CD4-positive, alpha-beta T cell treated with Interleukin-12 subunit alpha and Interleukin-12 subunit beta, for 1 hour (primary cell): ENCODE data around the gene ARL10.

Experiments used
- DNase-seq: peaks from one replicate; pipeline ENCODE4 v3.0.0-alpha.2; 2020

The ARL10 gene, protein sequence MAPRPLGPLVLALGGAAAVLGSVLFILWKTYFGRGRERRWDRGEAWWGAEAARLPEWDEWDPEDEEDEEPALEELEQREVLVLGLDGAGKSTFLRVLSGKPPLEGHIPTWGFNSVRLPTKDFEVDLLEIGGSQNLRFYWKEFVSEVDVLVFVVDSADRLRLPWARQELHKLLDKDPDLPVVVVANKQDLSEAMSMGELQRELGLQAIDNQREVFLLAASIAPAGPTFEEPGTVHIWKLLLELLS

DNA sequence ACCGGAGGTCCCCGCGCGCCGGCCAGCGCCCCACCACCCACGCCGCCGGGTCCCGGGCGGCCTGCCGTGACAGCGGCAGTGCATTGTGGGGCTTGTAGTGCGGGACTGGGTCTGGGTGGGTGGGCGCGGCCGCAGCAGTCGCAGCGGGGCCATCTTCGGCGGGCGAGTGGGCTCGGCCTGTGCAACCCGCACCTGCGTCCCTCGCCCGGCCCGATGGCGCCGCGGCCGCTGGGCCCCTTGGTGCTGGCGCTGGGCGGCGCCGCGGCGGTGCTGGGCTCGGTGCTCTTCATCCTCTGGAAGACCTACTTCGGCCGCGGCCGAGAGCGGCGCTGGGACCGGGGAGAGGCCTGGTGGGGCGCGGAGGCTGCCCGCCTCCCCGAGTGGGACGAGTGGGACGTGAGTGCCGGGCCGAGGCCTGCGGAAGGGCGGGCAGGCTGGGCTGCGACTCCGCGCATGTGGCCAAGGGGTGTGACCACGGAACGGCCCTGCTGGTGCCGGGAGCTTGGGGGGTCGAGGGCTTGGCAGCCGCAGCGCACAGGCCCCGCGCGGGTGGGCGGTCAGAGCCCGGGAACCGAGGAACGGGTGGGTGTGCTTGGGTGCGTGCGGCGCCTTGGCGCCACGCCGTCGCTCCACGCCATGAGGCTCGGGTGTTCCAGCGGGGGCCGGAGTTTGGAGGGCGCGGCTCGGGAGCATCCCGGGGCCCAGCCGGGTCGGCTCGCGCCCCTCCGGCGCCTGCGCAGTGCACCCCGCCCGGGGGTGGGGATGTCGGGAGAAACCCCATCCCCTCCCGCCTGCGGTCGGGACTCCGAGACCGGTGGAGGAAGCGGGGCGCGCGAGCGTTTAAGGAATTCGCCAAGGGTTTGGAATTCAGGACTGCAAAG is at the start of gene ARL10:
TSS of gene ARL10 (plus strand) at position 137 of the 881 bp plus-strand sequence. CDS start at position 214, 77 bp downstream.
- DNase-seq: peak; percentile 54

DNA sequence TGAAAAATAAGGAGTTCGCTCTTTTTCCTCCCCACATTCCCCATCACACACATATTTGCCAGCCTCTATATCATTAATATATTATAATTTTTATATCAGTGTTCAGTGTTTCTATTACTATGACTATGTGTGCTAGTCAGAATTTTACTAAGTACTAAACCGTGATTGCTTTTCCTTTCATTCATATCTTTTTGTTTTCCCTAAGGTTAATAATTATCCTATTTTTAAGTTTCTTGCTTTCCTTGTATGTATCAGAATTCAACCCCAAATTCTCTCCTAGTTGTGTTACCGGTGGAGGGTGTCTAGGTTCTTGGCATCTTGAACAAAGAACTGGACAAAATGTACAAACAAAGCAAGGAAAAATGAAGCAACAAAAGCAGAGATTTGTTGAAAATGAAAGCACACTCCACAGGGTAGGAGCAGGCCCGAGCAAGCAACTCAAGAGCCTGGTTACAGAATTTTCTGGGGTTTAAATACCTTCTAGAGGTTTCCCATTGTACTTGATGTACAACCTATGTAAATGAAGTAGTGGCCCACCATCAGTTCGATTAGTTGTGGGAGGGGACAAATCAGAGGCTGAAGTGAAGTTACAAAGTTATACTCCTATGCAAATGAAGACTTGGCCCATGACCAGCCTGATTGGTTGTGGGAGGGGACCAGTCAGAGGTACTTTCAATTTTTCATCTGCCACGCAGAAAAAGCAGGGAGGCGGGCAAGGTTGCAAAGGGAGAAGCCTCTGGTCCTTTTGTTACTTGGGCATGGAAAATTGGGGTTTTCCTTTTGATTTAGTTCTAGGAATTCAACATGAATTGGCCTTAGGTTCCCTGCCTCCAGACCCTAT is 47.5 kb upstream of the ARL10 start:
- no peak for DNase-seq

DNA sequence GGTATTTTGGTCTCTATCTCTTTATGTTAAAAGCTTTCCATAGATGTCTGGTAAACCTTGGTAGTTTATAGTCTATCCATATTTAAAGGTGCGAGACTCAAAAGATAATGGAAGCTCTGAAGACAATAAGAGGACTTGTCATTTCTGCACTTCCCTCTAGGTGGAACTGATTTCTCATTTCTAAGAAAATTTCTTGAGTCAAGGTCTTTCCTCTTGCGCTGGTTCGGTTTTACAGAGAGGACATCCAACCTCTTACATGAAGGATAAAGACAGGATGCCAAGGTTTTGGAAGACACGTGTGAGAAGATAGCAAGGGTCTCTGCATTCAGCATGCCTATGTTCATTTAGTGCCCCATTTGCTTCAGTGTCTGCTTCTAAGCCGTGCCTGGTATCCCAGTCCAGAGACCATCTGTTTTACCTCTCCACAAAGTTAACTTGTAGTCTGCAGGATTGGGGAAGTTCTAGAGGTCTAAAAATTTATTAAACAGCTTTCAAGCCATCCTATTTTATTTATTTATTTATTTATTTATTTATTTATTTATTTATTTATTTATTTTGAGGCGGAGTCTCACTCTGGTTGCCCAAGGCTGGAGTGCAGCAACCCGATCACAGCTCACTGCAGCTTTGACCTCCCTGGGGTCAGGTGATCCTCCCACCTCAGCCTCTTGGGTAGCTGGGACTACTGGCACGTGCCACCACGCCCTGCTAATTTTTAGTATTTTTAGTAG is 45.3 kb upstream of the ARL10 start:
- no peak for DNase-seq

DNA sequence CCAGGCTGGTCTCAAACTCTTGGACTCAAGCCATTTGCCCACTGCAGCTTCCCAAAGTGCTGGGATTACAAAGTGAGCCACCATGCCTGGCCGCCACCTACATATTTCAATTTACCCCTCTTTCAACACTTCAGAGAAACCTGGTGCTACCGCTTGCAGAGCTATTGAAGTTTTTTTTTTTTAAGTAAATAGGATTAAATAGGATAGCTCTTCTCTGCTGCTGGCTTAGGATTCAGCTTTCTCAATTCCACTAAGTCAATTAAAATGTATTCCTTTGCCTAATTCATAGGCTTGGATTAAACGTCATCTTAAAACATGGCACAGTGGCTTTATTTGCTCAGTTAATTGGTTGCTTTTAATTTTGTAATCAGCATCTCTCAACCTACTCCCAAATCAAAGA is 44.7 kb upstream of the ARL10 start:
- DNase-seq: no peak

DNA sequence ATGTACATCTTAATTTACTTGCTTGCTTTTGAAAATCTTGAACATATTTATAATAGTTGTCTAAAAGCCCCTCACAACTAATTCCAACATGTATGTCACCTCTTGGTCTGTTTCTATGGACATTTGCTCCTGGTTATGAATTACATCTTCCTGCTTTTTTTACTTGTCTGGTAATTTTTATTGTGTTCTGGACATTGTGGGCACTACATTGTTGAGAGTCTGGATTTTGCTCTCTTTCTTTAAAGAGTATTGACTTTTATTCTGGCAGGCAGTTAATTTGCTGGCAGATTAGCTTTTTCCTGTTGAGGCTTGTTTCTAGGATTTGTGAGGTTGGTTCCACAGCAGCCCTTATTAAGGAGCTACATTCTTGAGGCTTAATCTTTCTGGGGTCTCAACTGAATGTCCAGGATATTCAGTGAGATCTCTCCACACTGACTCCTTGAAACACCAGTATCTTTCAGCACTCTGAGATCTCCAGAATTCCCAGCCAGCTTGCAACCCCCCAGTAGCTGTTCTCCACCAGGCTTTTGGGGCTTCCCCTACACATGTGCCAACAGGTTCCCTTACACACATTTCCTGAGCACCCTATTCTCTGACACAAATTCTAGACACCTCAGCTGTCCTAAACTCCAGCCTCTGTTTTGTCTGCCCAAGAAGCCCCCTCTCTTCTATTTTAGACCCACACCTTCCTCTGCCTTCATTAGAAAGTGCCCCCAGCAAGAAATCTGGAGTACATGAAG is 31.1 kb upstream of the ARL10 start:
- DNase-seq: no peak

DNA sequence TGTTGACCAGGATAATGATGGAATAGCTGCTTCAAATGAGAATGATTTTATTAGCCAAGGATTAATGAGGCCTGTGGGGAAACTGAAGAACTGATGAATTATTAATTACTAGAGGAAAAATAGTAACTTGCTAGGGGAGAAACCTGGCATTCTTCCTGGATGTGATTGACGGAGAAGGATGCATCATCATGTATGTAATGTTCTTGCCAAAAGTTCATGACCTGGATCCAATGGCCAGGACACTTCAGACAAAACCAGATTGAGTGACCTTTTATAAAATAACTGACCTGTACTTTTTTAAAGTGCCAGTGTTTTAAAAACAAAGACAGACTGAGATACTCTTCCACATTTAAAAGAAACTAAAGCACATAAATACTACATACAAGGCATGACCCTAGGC is 27.4 kb upstream of the ARL10 start:
- DNase-seq: no peak

DNA sequence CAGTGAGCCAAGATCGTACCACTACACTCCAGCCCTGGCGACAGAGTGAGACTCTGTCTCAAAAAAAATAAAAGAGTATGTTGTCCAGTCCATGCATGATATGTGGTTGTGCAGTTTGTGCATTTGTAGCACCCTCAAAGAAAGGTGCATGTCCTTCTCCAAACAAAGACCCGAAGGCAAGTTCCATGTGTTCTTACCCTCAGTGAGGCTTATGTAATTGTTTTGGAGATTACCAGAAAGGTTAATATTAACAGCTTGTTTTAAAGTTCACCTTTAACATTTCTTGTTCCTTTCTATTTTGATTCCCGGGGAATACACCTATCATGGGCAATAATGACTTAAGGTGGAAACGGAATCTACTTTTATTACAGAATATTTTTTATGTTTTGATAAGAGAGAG is 26.0 kb upstream of the ARL10 start:
- no peak for DNase-seq

DNA sequence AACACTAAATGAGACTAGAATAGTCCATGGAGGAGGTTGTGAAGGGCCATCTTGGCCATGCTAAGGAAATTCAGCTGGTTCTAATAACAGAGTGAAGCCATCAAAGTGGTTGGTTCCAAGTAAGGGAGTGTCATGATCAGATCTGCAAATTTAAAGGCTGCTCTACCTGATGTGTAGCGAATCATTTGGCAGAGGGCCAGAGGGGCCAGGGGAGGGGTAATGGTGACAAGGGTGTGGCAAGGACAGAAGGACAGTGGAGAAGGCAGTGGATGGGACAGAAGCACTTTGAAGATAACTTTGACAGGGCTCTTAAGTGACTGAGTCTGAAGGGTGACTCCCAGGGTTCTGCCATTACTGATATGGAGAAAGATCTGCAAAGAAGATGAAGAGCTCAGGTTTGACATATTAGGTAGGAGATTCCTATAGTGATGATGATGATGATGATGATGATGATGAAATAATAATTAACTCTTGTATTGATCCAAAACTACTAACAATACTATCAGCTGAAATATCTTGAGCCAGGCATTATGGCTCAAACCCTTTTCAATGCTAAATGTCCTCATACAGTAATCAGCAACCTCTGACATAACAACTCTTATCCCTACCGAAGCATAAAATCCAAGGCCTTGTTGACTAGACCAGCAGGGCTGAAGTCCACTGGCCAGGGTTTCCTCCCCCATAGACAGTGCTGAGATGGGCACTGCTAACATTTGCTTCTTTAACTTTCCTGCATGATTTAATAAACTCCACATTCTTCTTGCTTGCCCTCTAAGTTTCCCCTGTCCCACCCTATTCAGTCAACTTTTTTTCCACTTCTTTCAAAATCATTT is 23.7 kb upstream of the ARL10 start:
- DNase-seq: no peak

DNA sequence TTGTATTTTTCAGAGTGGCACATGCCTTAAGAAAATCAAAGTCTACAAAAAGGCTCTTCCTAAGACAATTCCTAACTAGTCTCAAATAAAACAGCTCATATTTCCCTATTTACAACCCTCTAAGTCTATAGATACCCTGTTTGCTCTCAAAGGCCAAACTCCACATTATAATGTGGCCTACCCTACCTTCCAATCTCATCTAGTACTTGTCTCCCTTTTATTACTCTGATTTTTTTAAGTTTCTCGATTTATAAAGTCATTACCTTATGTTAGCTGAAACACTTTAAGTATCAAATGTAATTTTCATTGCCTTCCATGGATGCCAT is 23.2 kb upstream of the ARL10 start:
- DNase-seq: no peak

DNA sequence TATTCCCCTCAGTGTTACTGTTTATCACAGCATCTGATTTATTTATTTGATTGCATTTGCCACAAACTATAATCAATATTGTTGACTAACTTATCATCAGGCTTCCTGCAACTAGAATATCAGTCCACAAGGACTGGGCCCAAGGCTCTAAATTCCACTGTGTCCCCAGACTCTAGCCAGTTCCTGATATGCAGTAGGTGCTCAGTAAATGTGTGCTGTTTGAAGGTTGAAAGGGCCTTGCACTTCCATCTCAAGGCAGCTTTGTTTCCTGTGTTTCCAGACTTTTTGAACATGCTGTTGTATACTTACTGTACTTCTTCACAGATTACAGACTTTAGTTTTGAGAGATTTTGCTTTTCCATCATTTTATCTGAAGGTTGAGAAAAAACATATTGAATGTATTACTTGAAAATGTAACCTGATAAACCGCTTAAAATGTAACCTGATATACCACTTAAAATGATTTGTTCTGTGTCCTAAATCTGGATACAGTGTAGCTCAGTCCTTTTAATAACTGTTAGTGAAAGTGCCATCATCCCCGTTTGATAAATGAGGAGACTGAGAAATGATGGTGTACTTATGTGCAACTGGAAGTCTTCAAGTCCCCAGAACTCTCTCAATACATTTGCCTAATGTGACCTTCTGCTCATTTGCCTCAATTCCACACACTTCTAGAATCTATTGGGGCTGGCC is 22.4 kb upstream of the ARL10 start:
- no peak for DNase-seq

DNA sequence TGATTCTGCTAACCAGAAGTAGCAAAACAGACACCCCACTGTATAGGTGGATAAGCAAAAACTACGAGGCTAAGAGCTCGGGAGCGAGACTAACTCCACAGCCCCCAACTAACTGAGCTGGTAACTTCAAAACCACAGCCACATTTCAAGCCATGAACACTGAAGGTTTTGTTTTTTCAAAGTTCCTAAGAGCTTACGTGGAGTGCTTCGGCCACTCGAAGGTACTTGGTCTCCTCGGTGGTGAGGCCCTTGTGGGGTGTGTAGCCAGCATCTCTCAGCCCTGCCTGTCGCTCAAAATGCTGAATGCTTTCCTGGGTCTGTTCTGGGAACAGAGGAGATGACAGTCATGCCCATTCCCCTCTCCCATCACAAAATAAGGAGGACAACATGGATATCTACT is 14.9 kb upstream of the ARL10 start:
- DNase-seq: no peak

DNA sequence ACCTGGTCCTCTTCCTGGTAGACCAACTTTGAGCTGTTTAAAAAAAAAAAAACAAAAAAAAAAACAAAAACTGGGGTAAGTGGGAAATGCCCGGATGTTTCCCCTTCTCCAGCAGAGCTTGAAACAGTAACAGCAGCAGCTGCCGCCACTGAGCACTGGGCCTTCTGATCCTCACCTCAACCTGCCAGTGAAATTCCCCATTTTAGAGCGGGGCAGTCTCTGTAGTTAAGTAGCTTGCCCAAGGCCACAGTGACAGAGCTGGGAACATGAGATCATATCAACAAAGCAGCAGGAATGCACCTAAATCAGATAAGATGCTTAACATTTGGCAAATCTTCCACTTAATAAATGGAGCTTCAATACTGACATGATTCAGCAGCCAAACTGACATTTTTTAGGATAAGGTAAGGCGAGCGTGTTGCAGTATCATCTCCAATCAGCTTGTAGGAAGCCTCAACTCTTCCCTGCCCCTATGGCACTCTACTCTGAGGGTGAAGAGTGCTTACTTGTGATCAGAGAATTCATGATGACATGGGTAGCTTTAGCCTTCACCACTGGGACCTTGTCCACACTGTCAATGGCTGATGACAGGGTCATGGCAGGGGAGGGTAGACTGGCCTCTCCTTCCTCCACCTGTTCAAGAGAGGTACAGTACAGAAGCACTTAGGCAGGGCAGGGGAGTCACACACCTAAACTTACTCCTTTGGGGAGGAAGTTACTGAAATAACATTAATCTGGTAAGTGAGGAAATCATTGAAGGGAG is 13.0 kb upstream of the ARL10 start:
- DNase-seq: no peak

DNA sequence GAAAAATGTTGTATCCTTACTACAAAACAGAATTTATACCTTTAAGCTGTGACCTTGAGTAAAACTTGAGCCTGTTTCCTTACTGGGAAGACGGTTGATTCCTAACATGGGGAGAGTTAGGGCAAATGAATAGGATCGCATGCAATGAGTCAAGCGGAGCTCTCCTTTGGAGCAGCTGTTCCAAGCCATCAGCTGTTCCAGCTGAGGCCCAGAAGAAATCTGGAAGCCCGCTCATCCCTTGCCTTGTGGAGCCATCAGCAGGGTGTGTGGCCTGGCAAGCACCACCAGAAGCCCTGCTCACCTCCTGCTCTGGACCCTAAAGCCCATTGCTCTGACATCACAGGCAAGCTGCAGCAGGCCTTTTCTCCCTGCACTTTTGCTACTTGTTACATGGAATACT is 11.8 kb upstream of the ARL10 start:
- no peak for DNase-seq

DNA sequence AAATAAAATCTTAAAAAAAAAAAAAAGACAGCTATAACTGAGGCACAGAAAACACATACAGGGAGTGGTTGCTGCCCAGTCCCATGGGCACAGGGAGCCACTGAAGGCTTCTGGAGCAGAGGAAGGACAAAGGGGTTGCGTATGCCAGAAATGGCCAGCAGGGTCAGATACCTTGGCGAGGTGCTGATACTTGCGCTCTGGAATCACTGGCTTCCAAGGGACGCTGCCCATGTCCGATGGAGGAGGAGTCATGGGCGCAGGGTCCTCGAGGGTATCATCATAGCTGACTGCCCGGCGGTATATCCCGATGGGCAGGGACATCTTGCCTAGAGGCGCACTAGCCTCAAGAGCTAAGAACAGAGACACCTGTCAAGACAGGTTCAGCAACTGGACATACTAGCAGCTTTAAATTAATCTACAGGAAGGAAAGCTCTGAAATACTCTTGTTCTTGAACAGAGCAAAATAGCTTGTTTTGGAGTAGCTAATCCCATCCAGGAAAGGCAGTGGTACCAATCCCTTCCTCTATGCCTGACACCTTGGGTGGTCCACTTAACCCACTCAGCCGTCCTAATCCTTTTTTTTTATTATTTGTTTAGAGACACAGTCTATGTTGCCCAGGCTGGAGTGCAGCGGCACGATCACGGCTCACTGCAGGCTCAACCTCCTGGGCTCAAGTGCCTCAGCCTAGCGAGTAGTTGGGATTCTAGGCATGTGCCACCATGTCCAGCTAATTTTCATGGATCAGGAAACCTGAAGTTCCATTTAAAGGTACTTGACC is 9.7 kb upstream of the ARL10 start:
- no peak for DNase-seq

DNA sequence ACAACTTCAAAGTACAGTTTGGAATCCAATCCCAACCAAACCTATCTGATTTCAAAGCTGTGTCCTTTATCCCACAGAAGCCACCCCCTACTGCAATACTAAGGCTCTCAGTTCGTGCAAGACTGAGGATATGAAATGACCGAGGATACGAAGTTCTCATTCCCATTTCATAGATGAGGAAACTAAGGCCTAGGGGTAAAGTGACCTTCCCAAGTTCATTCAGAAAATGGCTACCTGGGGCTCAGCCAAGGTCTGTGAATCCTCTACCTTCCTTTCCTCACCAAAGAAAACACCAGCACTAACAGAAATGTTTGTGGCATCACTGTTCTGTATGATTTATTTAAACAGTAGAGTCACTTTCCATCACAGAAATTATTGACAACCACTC is 9.1 kb upstream of the ARL10 start:
- no peak for DNase-seq

DNA sequence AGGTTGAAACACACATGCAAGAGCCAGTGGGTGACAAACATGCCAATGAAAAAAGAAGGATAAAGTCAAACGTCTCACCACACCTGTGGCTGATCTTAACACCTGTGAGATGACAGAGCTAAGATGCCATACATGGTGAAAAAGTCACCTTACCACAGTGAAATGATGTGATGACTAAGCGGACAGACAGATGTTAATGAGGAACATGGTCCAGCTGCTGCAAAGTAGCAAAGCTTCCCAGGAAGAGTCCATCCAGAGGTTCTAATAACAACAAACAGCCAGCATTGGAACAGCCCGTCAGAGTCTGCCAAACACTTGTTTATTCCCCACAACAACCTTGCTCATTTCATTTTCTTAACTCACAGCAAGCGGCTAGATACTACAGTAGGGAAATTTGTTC is 5.6 kb upstream of the ARL10 start:
- DNase-seq: no peak

DNA sequence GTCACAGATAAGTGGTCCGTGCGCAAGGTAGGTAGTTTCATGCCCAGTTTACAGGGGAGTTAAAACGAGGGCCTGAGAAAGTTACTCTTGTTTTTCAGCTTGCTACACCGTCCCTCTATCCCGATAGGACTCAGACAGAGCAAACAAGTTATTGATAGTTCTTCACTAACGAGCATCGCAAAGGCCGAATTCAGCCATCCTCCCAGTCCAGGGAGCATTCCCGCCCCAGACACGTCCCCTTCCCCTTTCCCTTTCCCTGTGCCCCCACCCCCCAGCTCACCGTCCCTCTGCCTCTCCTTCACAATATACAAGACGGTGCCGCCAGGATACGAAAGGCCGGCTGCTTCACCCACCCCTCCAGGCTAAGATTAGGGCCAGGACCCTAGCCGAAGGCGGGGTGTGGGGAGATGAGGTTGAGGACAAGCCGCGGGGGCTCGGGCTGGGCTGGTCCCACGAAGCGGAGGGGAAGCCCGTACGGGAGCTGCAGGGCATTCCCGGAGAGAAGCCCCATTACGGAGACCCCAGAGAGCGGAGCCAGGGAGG is 4.3 kb upstream of the ARL10 start:
- no peak for DNase-seq

DNA sequence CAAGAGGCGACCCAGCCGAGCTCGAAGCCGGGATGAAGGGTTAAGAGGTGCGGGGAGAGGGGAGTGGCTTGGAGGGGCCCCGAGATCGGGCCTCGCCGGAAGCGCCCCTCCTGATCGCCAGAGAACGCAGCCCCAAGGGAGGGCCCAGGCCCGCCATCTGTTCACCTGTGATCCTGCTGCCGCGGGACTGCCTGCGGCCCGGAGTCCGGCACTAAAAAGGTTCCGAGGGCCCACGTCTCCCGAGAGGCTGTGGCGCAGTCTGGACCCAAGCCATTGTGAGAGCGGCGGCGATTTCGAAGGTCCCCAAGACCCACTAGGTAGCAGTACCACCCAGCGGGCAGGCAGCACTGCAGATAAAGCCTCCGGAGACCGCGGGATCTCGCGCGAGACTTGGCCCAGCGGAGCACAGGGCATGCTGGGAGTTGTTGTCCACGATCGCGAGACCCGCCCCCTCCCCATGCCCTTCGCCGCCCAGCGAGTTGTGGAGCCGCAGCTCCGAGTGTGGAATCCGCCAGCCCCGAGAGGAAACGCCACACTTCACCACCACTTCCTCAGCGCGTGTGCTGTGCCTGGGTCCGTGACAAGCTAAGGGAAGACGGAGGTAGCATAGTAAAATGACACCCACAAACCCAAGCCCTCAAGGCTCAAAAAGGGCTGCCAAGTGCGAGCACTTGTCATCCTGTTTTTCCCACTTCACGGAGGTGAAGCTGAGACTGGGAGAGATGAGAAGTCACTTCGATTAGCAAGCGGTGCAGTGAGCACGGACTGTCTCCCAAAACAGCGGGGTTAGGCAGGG is 3.7 kb upstream of the ARL10 start, which contains the start of gene KIAA1191:
TSS of gene KIAA1191 (minus strand) at position 328 of the 796 bp plus-strand sequence. CDS start 2,256 bp downstream, outside the sequence.
- peak; percentile 97 for DNase-seq
